HepG2 (cell line): ENCODE measurements around the gene STUB1. TPM values are rescaled to one million over a fixed set of nuclear protein-coding genes. Genes with fewer than 3 reads are reported as not detected.

ENCODE experiments used
- AGO2 ChIP-seq: fragments of 200-400 bp; formaldehyde crosslinking; optimal IDR thresholded peaks from 2 replicates; pipeline ENCODE3; 2017; ENCODE audit warnings: mild to moderate bottlenecking, low read depth, low read length, moderate library complexity
- AKAP8 ChIP-seq: sonication (generic); formaldehyde crosslinking; IDR thresholded peaks from 2 replicates; pipeline ENCODE4 v1.5.1; 2020; ENCODE audit warnings: mild to moderate bottlenecking, missing genetic modification reagents
- ATAD3A ChIP-seq: sonication (generic); formaldehyde crosslinking; IDR thresholded peaks from 2 replicates; pipeline ENCODE4 v1.4.0; 2020; ENCODE audit warnings: missing genetic modification reagents
- BCL6 ChIP-seq: IDR thresholded peaks from 2 replicates; pipeline ENCODE4 v1.6.1; 2016; ENCODE audit warnings: missing genetic modification reagents, missing compliant biosample characterization
- HNF4A ChIP-seq: sonication (generic); formaldehyde crosslinking; IDR thresholded peaks from 2 replicates; pipeline ENCODE4 v1.4.0; 2020; ENCODE audit warnings: missing genetic modification reagents
- HOXA3 ChIP-seq: sonication (generic); formaldehyde crosslinking; IDR thresholded peaks from 2 replicates; pipeline ENCODE4 v1.5.0; 2020; ENCODE audit warnings: missing genetic modification reagents
- IRF2 ChIP-seq: IDR thresholded peaks from 2 replicates; pipeline ENCODE4 v1.6.1; 2018; ENCODE audit warnings: missing genetic modification reagents, missing compliant biosample characterization
- MBD4 ChIP-seq: IDR thresholded peaks from 2 replicates; pipeline ENCODE4 v1.6.1; 2012; ENCODE audit warnings: low read length, inconsistent platforms, borderline replicate concordance
- NCOA2 ChIP-seq: sonication (generic); formaldehyde crosslinking; IDR thresholded peaks from 2 replicates; pipeline ENCODE4 v1.8.0; 2022; ENCODE audit warnings: inconsistent platforms
- NFYB ChIP-seq: sonication (generic); formaldehyde crosslinking; IDR thresholded peaks from 2 replicates; pipeline ENCODE4 v1.4.0; 2020; ENCODE audit warnings: missing genetic modification reagents
- PHF5A ChIP-seq: IDR thresholded peaks from one replicate; pipeline ENCODE4 v1.6.1; 2018; ENCODE audit warnings: low read depth, missing genetic modification reagents; ENCODE audit not compliant: unreplicated experiment
- SMYD3 ChIP-seq: sonication (generic); formaldehyde crosslinking; IDR thresholded peaks from 2 replicates; pipeline ENCODE4 v1.8.1; 2023; ENCODE audit warnings: mild to moderate bottlenecking, missing genetic modification reagents
- STAT5B ChIP-seq: sonication (generic); formaldehyde crosslinking; IDR thresholded peaks from 2 replicates; pipeline ENCODE4 v1.4.0; 2020; ENCODE audit warnings: missing genetic modification reagents
- TP53 ChIP-seq: sonication (generic); formaldehyde crosslinking; conservative IDR thresholded peaks from 2 replicates; pipeline ENCODE4 v1.4.0; 2020; ENCODE audit warnings: missing genetic modification reagents
- U2AF2 ChIP-seq: fragments of 200-400 bp; formaldehyde crosslinking; IDR thresholded peaks from 2 replicates; pipeline ENCODE4 v1.6.1; 2017; ENCODE audit warnings: low read depth, mild to moderate bottlenecking, low read length
- ZFX ChIP-seq: sonication (generic); formaldehyde crosslinking; IDR thresholded peaks from 2 replicates; pipeline ENCODE4 v1.4.0; 2020; ENCODE audit warnings: mild to moderate bottlenecking, low read depth, missing genetic modification reagents, moderate library complexity
- ZNF256 ChIP-seq: sonication (generic); formaldehyde crosslinking; conservative IDR thresholded peaks from 2 replicates; pipeline ENCODE4 v1.4.0; 2020; ENCODE audit warnings: missing genetic modification reagents
- ZNF44 ChIP-seq: sonication (generic); formaldehyde crosslinking; IDR thresholded peaks from 2 replicates; pipeline ENCODE4 v1.5.1; 2020; ENCODE audit warnings: mild to moderate bottlenecking, missing genetic modification reagents
- ZNF629 ChIP-seq: sonication (generic); formaldehyde crosslinking; conservative IDR thresholded peaks from 2 replicates; pipeline ENCODE4 v1.5.0; 2020; ENCODE audit warnings: missing genetic modification reagents
- ZNF660 ChIP-seq: sonication (generic); formaldehyde crosslinking; IDR thresholded peaks from 2 replicates; pipeline ENCODE4 v1.5.1; 2020; ENCODE audit warnings: mild to moderate bottlenecking, low read depth, missing genetic modification reagents, borderline replicate concordance
- ZNF839 ChIP-seq: sonication (generic); formaldehyde crosslinking; IDR thresholded peaks from 2 replicates; pipeline ENCODE4 v1.4.0; 2020; ENCODE audit warnings: missing genetic modification reagents, mild to moderate bottlenecking, borderline replicate concordance
- polyA plus RNA-seq, 8 experiments: library from polyadenylated mRNA; depleted of rRNA in 3 of 8; stranded (reverse) in 7 of 8; unstranded in 1 of 8; fragments of >200 nt; fragmentation: Illumina TruSeq in 4 of 8; extraction: Trizol in 4 of 8; gene quantifications; 2 replicates each; pipeline versions ENCODE4 v1.2.1 to v1.2.3, GENCODE V29; 2011 to 2016; ENCODE audit warnings: low read depth in 4 of 8, missing spikeins in 1 of 8, mixed read lengths in 1 of 8; ENCODE audit not compliant: insufficient read depth in 1 of 8
- total RNA-seq, 5 experiments: library from RNA; depleted of rRNA; stranded (reverse); fragments of >200 nt; fragmentation: Illumina TruSeq; extraction: Trizol; gene quantifications; 2 replicates each; pipeline ENCODE4 v1.2.3, GENCODE V29; 2016; ENCODE audit warnings: low read depth in 1 of 5
- TF ChIP-seq, protein P1 (sequence below): sonication (generic); formaldehyde crosslinking; IDR thresholded peaks from 2 replicates; pipeline ENCODE4 v1.4.0; 2020; ENCODE audit warnings: mild to moderate bottlenecking, missing genetic modification reagents, borderline replicate concordance
- TF ChIP-seq, protein P2 (sequence below): sonication (generic); formaldehyde crosslinking; IDR thresholded peaks from 2 replicates; pipeline ENCODE4 v1.4.0; 2020; ENCODE audit warnings: missing genetic modification reagents, borderline replicate concordance
- TF ChIP-seq, protein P3 (sequence below): sonication (generic); formaldehyde crosslinking; IDR thresholded peaks from 2 replicates; pipeline ENCODE4 v1.5.0; 2020; ENCODE audit warnings: mild to moderate bottlenecking, low read depth, missing genetic modification reagents, borderline replicate concordance
- TF ChIP-seq, protein P4 (sequence below): IDR thresholded peaks from 2 replicates; pipeline ENCODE4 v1.6.1; 2016; ENCODE audit warnings: control low read depth
- TF ChIP-seq, protein P5 (sequence below), 2 experiments: fragments of 450-650 bp in 1 of 2; sonication (generic) in 1 of 2; formaldehyde crosslinking; IDR thresholded peaks; 2 replicates each; pipeline versions ENCODE4 v1.5.0 to v1.8.0; 2020 to 2022; ENCODE audit warnings: mild to moderate bottlenecking in 1 of 2, missing genetic modification reagents in 1 of 2

STUB1 gene
- total and polyA plus RNA-seq, 2 of the 13 experiments (the other 11 are each of a cell fraction or from before 2014, with no cell fraction given), result 52.9 to 78.2 TPM

DNA sequence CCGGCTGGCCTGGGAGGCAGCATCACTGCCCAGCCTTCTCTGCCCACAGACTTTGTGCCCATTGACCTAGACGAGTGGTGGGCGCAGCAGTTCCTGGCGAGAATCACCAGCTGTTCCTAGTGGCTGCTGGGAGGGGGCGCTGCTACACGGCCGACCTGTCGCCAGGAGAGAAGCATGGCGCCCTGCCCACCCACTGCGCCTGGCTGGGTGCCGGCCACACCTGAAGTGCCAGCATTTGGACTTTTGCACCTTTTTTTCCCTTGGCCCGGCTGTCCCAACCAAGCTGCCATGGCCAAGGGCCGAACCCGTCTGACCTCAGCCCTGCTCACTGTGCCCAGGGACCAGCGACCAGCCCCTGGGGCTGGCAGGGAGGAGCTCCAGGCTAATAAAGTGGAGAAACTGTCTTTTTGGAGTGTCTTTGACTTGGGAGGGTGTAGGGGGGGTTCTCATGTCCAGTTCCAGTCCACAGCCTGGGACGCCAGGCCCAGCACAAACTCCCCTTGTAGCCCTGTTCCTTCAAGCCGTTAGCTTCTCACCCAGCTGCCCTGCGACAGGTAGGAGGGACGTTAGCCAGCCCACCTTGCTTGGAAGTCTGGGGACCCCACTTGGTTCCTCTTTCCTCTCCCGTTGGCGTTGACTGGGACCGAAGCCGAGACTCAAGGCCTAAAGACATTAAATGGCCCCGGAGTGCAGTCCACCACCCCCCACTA, 32.0 kb upstream of the STUB1 start (continued):
- TF ChIP-seq, protein P1, sequence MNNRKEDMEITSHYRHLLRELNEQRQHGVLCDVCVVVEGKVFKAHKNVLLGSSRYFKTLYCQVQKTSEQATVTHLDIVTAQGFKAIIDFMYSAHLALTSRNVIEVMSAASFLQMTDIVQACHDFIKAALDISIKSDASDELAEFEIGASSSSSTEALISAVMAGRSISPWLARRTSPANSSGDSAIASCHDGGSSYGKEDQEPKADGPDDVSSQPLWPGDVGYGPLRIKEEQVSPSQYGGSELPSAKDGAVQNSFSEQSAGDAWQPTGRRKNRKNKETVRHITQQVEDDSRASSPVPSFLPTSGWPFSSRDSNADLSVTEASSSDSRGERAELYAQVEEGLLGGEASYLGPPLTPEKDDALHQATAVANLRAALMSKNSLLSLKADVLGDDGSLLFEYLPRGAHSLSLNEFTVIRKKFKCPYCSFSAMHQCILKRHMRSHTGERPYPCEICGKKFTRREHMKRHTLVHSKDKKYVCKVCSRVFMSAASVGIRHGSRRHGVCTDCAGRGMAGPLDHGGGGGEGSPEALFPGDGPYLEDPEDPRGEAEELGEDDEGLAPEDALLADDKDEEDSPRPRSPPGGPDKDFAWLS (CRISPR knock-in tag), result no peak
- TF ChIP-seq ZNF629 (CRISPR knock-in tag), result no peak; the same call in 1 of the 2 replicates
- TF ChIP-seq HOXA3, result peak; percentile 73
- TF ChIP-seq STAT5B (CRISPR knock-in tag), result no peak
- peak; percentile 86; the same call in 1 of the 2 replicates for TF ChIP-seq AKAP8 (CRISPR knock-in tag)
- 0 out of 2 replicates have a peak, but pooled peaks have one; percentile 37 for TF ChIP-seq TP53 (CRISPR knock-in tag)
- no peak for TF ChIP-seq SMYD3 (CRISPR knock-in tag)
- no peak for TF ChIP-seq PHF5A
- no peak for TF ChIP-seq NFYB (CRISPR knock-in tag)
- no peak for TF ChIP-seq NCOA2 (CRISPR knock-in tag)
- no peak for TF ChIP-seq ZNF839 (CRISPR knock-in tag)
- no peak for TF ChIP-seq ZNF660
- TF ChIP-seq BCL6 (CRISPR knock-in tag), result no peak
- TF ChIP-seq, protein P2, sequence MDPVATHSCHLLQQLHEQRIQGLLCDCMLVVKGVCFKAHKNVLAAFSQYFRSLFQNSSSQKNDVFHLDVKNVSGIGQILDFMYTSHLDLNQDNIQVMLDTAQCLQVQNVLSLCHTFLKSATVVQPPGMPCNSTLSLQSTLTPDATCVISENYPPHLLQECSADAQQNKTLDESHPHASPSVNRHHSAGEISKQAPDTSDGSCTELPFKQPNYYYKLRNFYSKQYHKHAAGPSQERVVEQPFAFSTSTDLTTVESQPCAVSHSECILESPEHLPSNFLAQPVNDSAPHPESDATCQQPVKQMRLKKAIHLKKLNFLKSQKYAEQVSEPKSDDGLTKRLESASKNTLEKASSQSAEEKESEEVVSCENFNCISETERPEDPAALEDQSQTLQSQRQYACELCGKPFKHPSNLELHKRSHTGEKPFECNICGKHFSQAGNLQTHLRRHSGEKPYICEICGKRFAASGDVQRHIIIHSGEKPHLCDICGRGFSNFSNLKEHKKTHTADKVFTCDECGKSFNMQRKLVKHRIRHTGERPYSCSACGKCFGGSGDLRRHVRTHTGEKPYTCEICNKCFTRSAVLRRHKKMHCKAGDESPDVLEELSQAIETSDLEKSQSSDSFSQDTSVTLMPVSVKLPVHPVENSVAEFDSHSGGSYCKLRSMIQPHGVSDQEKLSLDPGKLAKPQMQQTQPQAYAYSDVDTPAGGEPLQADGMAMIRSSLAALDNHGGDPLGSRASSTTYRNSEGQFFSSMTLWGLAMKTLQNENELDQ (CRISPR knock-in tag), result no peak
- TF ChIP-seq, protein P3, sequence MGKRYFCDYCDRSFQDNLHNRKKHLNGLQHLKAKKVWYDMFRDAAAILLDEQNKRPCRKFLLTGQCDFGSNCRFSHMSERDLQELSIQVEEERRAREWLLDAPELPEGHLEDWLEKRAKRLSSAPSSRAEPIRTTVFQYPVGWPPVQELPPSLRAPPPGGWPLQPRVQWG (CRISPR knock-in tag), result no peak
- TF ChIP-seq ZFX, result no peak
- no peak for TF ChIP-seq ZNF256
- no peak for TF ChIP-seq ATAD3A (CRISPR knock-in tag)
- TF ChIP-seq, protein P4, sequence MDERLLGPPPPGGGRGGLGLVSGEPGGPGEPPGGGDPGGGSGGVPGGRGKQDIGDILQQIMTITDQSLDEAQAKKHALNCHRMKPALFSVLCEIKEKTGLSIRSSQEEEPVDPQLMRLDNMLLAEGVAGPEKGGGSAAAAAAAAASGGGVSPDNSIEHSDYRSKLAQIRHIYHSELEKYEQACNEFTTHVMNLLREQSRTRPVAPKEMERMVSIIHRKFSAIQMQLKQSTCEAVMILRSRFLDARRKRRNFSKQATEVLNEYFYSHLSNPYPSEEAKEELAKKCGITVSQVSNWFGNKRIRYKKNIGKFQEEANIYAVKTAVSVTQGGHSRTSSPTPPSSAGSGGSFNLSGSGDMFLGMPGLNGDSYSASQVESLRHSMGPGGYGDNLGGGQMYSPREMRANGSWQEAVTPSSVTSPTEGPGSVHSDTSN, result no peak
- TF ChIP-seq MBD4, result no peak
- TF ChIP-seq, protein P5, sequence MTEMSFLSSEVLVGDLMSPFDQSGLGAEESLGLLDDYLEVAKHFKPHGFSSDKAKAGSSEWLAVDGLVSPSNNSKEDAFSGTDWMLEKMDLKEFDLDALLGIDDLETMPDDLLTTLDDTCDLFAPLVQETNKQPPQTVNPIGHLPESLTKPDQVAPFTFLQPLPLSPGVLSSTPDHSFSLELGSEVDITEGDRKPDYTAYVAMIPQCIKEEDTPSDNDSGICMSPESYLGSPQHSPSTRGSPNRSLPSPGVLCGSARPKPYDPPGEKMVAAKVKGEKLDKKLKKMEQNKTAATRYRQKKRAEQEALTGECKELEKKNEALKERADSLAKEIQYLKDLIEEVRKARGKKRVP (CRISPR knock-in tag; IDR thresholded peaks at IDR 0.05), result no peak
- no peak for TF ChIP-seq ZNF44 (CRISPR knock-in tag)
- TF ChIP-seq U2AF2, result no peak
- no peak for TF ChIP-seq AGO2
- peak; percentile 48 for TF ChIP-seq IRF2 (CRISPR knock-in tag)
- peak; percentile 68 for TF ChIP-seq HNF4A (CRISPR knock-in tag)
